Stimulated activated CD8-positive, alpha-beta memory T cell treated with anti-CD3 and anti-CD28 coated beads, Interleukin-12 subunit alpha, Interleukin-12 subunit beta, amount 100 ng/mL, for 4 hours (primary cell): ENCODE measurements around the gene CHCHD5.
"Not testable (repeated sequence)": the region's sequence is repeated elsewhere in the genome, so short reads cannot be mapped to it uniquely, and the experiment has no call there.

ENCODE experiments used
- DNase-seq: peaks from one replicate; pipeline ENCODE4 v3.0.0-alpha.2; 2020; ENCODE audit warnings: low read depth

The CHCHD5 gene

DNA sequence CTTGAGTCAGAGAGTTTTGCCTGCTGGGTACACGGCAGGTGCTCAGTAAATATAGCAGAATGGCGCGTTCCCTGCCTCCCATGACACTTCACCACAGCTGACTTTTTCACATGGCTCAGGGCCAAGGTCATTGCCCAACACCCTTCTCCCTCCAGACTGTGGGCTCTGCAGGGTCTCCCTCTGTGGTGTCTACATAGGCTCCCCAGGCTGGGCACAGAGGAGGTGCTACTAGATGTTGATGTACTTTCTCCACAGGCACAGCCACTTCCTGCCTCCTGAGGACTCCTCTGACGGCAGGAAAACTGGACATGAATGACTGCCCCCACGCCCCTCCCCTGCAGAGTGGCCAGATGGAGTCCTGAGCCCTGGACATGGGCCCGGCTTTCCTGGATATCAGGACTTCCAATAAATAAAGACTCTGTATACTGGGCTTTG, 4.2 kb downstream of the CHCHD5 start:
- no peak for DNase-seq

- DNase-seq, result no peak
Measured at GRCh38 chr2:112591413-112591812, 7.0 kb downstream of the CHCHD5 start.

DNA sequence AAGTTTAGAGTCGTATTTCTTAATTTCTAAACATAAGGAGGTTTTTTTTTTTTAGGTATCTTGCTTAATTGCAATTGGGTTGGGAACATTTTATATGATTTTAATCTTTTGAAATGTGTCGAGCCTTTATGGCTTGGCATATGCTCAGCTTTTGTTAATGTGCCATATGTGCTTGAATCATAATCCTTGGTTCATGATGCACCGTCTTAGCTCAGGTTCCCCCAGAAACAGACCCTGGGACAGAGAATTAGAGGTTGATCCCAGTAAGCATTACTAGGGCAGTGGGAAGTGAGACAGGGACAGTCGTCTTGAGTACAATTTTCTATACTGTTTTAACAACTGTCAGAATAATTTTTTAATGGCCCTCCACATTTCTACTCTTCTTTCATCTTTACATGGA, 9.3 kb downstream of the CHCHD5 start:
- DNase-seq, result no peak

GRCh38 chr2:112597537-112598322, 13.3 kb downstream of the CHCHD5 start:
- no peak for DNase-seq

DNA sequence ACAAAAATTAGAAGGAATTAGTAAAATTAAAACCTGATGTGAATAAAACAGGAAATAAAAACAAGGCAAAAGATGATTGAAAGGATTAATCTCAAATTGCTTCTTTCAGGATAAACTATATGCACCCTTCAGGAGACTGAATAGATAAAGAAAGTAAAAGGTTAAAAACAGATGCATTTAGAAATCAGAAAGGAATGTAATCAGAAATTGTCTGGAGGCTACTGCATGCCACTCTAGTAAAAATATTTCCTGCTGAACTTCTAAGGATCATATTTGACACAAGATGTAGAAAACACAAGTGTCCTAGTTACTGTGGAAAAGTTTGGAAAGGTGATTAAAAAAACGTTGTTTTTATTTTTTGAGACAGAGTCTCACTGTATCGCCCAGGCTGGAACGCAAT, 16.2 kb downstream of the CHCHD5 start:
- no peak for DNase-seq

DNA sequence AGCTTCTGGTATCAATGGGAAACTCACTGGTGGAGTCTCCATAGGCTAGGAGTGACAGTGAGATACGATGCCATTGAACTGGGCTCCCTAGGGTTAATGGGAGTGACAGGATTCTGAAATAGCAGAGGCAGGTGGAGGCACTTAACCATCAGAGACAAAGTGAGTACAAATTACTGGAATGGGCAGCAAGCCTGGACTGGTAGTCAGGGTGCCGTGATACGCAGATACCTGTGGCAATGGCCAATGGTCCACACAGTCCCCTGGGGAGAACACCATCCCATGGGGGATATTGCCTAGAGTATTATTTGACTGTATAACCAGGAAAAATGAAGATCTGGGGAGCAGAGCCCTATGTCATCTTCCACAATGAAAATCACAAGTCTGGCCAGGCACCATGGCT, 17.3 kb downstream of the CHCHD5 start:
- no peak for DNase-seq

DNA sequence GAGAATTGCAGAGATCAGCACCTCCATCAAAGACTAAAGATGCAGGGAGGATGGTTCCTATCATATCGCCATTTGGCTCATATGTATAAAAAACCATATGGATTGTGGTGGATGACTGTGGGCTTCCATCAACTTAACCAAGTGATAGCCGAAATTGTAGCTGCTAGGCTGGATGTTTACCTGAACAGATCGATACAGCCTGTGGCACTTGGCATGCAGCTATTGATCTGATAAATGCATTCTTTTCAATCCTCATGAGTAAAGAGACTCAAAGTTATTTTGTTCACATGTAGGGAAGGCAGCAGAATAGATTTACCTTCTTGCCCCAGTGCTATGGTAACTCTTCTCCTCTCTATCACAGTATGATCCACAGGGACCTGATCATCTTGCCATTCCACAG, 18.5 kb downstream of the CHCHD5 start:
- no peak for DNase-seq

DNA sequence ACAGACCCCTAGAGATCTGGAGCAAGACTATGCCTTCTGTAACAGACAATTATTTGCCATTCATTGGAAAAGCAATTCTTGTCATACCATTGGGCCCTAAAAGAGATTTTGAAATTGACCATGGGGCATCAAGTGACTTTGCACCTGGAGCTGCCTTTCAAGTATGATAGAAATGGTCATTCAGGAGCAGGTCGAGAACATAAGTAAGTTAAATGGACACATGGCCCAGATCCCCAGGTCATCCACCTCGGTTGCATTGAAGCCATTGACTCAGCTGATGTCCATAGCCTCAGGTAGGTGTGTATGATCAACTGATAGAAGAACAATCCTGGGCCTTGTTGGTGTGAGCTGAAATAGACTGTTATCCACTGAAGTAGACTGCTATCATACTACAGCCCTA, 19.3 kb downstream of the CHCHD5 start:
- no peak for DNase-seq

GRCh38 chr2:112604952-112605351, 20.5 kb downstream of the CHCHD5 start:
- DNase-seq, result no peak

- DNase-seq, result no peak
Measured at GRCh38 chr2:112605926-112606325, 21.5 kb downstream of the CHCHD5 start.

DNA sequence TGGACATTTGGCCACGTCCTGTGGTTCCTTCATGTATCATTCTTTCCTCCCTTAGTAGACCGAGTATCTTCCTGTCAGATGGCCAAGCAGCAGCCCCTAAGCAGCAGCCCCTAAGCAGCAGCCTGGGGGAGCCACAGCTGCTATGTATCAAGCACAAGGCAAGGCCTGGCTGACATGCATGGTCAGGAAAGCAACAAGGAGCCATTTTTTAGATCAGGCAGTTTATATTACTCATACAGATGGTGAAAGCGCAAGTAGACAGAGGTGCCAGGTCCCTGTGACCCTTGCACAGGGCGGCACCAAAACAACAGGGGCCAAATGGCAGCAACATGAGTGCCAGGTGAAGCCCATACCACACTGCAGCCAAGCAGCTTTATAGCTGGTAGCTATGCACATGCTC, 22.1 kb downstream of the CHCHD5 start:
- DNase-seq, result no peak

DNA sequence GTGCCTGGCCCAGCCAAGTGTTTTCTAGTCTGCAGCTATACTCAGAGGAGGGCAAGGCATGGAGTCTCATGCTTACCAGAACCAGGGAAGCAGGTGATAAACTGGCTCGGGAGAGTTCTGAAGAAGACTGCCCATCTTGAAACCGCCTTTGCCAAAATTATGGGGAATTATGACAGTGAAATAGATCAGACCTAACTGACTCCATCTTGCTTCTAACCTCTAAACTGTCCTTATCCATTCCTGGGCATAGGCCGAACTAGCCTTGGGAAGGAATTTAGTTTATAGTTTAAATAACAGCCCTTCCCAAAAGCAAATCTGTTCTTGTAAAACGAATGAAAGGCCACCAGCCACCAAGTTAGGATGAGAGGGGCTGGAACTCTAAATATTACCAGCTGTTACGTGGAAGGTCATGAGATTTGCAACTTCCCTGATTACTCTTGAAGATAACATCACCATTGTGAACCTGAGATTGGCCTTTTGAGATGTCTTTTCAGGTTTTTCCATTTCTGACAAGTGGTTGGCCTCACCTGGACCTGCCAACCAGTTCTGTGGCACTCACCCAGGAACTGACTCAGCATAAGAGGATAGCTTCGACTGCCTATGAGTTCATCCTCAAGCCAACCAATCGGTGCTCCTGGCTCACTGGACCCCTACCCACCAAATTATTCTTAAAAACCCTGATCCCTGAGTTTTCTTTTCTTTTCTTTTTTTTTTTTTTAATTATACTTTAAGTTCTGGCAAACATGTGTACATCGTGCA, 23.4 kb downstream of the CHCHD5 start:
- DNase-seq, result no peak

GRCh38 chr2:112609320-112609719, 24.9 kb downstream of the CHCHD5 start:
- not testable (repeated sequence) for DNase-seq

- DNase-seq, result not testable (repeated sequence)
Measured at GRCh38 chr2:112612283-112612682, 27.9 kb downstream of the CHCHD5 start.

DNA sequence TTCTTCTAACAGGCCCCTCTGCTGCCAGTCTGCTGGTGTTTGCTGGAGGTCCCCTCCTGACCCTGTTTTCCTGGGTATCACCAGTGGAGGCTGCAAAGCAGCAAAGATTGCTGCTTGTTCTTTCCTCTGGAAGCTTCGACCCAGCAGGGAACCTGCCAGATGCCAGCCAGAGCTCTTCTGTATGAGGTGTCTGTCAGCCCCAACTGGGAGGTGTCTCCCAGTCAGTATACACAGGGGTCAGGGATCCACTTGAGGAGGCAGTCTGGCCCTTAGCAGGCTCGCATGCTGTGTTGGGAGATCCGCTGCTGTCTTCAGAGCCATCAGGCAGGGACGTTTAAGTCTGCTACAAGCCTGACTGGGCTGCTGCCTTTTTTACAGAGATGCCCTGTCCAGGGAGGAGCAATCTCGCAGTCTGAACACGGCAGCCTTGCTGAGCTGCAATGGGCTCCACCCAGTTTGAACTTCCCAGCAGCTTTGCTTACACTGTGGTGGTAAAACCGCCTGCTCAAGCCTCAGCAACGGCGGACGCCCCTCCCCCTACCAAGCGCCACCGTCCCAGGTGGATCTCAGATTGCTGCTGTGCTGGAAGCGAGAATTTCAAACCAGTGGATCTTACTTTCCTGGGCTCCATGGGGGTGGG, 29.9 kb downstream of the CHCHD5 start:
- no peak for DNase-seq

- no peak for DNase-seq
Measured at GRCh38 chr2:112615051-112615450, 30.6 kb downstream of the CHCHD5 start.

GRCh38 chr2:112615798-112616197, 31.4 kb downstream of the CHCHD5 start:
- not testable (repeated sequence) for DNase-seq

- no peak for DNase-seq
Measured at GRCh38 chr2:112618383-112618782, 34.0 kb downstream of the CHCHD5 start.

- DNase-seq, result no peak
Measured at GRCh38 chr2:112621790-112622527, 37.5 kb downstream of the CHCHD5 start.

GRCh38 chr2:112622528-112622849, 38.1 kb downstream of the CHCHD5 start:
- no peak for DNase-seq

- peak; percentile 59 for DNase-seq
Measured at GRCh38 chr2:112623913-112624777, 39.7 kb downstream of the CHCHD5 start.
